Measurements from ENCODE around the gene AFF3. TPM values are rescaled to one million over a fixed set of nuclear protein-coding genes. Genes with fewer than 3 reads are reported as not detected.

AFF3 gene
- total and polyA plus RNA-seq, 2 of the 13 experiments (the other 11 are each of a cell fraction or from before 2014, with no cell fraction given) = not detected

DNA sequence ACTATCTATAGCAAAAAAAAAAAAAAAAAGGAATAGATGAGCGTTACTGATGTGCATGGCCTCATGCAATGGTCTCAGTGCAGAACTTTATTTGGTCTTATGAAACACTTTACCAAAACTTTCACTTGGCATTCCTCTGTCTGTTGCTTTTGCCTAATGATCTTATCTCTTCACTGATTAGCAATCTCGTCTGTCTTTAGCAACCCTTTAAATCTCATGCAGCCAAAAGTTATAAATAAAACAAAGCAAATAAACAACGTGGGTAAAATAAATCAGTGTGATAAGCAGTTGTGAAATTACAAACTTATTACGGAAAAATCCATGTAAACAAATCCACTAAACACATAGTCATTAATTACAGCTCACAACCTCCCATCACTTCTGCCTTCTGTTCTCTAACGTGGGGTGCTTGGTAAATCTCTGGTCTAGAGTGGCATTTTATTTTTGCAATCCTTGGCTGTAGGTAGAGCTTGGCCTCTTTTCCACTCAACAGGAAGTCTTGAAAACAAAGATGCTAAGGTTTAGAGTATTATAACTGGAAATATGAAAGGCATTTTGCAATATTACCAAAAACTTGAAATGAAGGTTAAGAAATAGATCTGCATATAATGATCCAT lies 288.0 kb downstream of the AFF3 start:
- Histone ChIP-seq H3K4me2 (ENCODE audit: low read depth, low read length) (no peak overlapping the region), H3K4me1 (ENCODE audit: insufficient read depth, low read length) (no peaks in the 10 kb centered on the region), H3K36me3 (replicated peaks in 1 of 2; ENCODE audit: control insufficient read depth in 1 of 2, insufficient read depth in 2 of 2, low read length in 2 of 2) (no peaks in the 10 kb centered on the region), H3K27ac (ENCODE audit: extremely low read length, insufficient read depth, low read length) (no peak overlapping the region), H3K9me3 (ENCODE audit: low read length) (no peaks in the 10 kb centered on the region), H3K27me3 (ENCODE audit: control insufficient read depth in 1 of 2, insufficient read depth in 2 of 2, low read length in 2 of 2) (no peaks in the 10 kb centered on the region), H4K20me1 (ENCODE audit: insufficient read depth, low read length) (no peaks in the 10 kb centered on the region), H3K79me2 (ENCODE audit: insufficient read depth, low read length) (no peaks in the 10 kb centered on the region), H3K4me3 (replicated peaks in 1 of 3; ENCODE audit: insufficient read depth in 1 of 3, low read depth in 2 of 3, low read length in 3 of 3) (no peak overlapping the region), H2AFZ (ENCODE audit: low read length) (no peak overlapping the region), H3K9ac (ENCODE audit: insufficient read depth, low read depth, low read length) (no peak overlapping the region)
- BruUV-seq (replicated peaks) = no TSS peak
- in situ Hi-C loops (cut with HindIII; ENCODE audit: extremely low pct_ligation_motif_present, low pct_unique_long_range_greater_than_20kb) = no loop called here
- DNase-seq (ENCODE audit: low spot score) (no peak), ATAC-seq (no peak), FAIRE-seq (no peak)
- intact Hi-C loops (cut with micrococcal nuclease; ENCODE audit: unreplicated experiment) = no loop called here
- ChIA-PET POLR2A (no interaction called here), CTCF (ENCODE audit: low intra/inter-chr PET ratio, low total read pairs) (no interaction called here)
- 10% methylated on average over 5 of the region's 5 CpGs for WGBS (ENCODE audit: low lambda C conversion rate)
- TF ChIP-seq NR2F6 (IDR thresholded peaks at IDR 0.05) (0 out of 2 replicates have a peak, but pooled peaks have one; percentile 2), NR2F6 (CRISPR knock-in tag; IDR thresholded peaks at IDR 0.05) (no peak), ZBTB7A (CRISPR knock-in tag; IDR thresholded peaks at IDR 0.05) (no peak)

DNA sequence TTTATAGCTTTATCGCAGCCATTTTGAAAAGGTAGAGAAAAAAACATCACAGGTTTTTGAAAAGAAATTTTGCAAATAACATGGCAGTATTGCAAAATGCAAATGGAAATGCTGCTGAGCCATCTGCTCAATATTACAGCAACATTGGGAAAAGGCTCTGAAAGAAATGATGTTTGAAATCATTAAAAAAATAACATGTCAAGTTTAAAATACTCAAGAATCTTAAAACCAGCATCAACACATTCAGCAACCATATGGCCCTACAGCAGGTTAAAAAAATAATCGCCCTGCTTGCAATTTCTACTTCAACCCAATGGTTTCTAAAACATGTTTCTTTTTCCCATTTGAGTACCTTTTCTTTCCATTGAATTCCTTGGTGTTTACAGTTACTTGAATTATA lies 289.4 kb downstream of the AFF3 start:
- Histone ChIP-seq H3K4me3 (replicated peaks in 1 of 3; ENCODE audit: insufficient read depth in 1 of 3, low read depth in 2 of 3, low read length in 3 of 3) (no peak overlapping the region), H3K9ac (ENCODE audit: insufficient read depth, low read depth, low read length) (no peak overlapping the region), H3K4me1 (ENCODE audit: insufficient read depth, low read length) (no peaks in the 10 kb centered on the region), H3K27ac (ENCODE audit: extremely low read length, insufficient read depth, low read length) (no peak overlapping the region), H4K20me1 (ENCODE audit: insufficient read depth, low read length) (no peaks in the 10 kb centered on the region), H3K4me2 (ENCODE audit: low read depth, low read length) (no peak overlapping the region), H3K79me2 (ENCODE audit: insufficient read depth, low read length) (no peaks in the 10 kb centered on the region), H3K36me3 (replicated peaks in 1 of 2; ENCODE audit: control insufficient read depth in 1 of 2, insufficient read depth in 2 of 2, low read length in 2 of 2) (no peaks in the 10 kb centered on the region), H2AFZ (ENCODE audit: low read length) (no peak overlapping the region), H3K9me3 (ENCODE audit: low read length) (no peaks in the 10 kb centered on the region), H3K27me3 (ENCODE audit: control insufficient read depth in 1 of 2, insufficient read depth in 2 of 2, low read length in 2 of 2) (no peaks in the 10 kb centered on the region)
- DNase-seq (ENCODE audit: low spot score) (no peak), FAIRE-seq (no peak), ATAC-seq (no peak)
- TF ChIP-seq, protein P1, sequence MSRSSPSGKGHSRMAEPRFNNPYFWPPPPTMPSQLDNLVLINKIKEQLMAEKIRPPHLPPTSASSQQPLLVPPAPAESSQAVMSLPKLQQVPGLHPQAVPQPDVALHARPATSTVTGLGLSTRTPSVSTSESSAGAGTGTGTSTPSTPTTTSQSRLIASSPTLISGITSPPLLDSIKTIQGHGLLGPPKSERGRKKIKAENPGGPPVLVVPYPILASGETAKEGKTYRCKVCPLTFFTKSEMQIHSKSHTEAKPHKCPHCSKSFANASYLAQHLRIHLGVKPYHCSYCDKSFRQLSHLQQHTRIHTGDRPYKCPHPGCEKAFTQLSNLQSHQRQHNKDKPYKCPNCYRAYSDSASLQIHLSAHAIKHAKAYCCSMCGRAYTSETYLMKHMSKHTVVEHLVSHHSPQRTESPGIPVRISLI (CRISPR knock-in tag; IDR thresholded peaks at IDR 0.05; ENCODE audit: borderline replicate concordance) = no peak
- TF ChIP-seq CAMTA2 (CRISPR knock-in tag; IDR thresholded peaks at IDR 0.05; ENCODE audit: borderline replicate concordance) (no peak), BRD4 (CRISPR knock-in tag; IDR thresholded peaks at IDR 0.05) (no peak), SCMH1 (CRISPR knock-in tag; IDR thresholded peaks at IDR 0.05; ENCODE audit: borderline replicate concordance) (no peak), HNF4G (IDR thresholded peaks at IDR 0.05; ENCODE audit: borderline replicate concordance, low read depth, low read length) (no peak), HNF4G (CRISPR knock-in tag; IDR thresholded peaks at IDR 0.05; ENCODE audit: borderline replicate concordance, low read depth) (no peak), SP2 (CRISPR knock-in tag; IDR thresholded peaks at IDR 0.05) (no peak)
- TF ChIP-seq, protein P2, sequence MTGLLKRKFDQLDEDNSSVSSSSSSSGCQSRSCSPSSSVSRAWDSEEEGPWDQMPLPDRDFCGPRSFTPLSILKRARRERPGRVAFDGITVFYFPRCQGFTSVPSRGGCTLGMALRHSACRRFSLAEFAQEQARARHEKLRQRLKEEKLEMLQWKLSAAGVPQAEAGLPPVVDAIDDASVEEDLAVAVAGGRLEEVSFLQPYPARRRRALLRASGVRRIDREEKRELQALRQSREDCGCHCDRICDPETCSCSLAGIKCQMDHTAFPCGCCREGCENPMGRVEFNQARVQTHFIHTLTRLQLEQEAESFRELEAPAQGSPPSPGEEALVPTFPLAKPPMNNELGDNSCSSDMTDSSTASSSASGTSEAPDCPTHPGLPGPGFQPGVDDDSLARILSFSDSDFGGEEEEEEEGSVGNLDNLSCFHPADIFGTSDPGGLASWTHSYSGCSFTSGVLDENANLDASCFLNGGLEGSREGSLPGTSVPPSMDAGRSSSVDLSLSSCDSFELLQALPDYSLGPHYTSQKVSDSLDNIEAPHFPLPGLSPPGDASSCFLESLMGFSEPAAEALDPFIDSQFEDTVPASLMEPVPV (CRISPR knock-in tag; IDR thresholded peaks at IDR 0.05) = no peak
- TF ChIP-seq, protein P3, sequence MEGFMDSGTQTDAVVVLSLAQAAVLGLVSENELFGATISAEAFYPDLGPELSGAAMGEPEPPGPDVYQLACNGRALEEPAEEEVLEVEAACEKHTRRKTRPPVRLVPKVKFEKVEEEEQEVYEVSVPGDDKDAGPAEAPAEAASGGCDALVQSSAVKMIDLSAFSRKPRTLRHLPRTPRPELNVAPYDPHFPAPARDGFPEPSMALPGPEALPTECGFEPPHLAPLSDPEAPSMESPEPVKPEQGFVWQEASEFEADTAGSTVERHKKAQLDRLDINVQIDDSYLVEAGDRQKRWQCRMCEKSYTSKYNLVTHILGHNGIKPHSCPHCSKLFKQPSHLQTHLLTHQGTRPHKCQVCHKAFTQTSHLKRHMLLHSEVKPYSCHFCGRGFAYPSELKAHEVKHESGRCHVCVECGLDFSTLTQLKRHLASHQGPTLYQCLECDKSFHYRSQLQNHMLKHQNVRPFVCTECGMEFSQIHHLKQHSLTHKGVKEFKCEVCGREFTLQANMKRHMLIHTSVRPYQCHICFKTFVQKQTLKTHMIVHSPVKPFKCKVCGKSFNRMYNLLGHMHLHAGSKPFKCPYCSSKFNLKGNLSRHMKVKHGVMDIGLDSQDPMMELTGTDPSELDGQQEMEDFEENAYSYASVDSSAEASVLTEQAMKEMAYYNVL (CRISPR knock-in tag; IDR thresholded peaks at IDR 0.05; ENCODE audit: borderline replicate concordance) = no peak
- intact Hi-C loops (cut with micrococcal nuclease; ENCODE audit: unreplicated experiment) = no loop called here
- POLR2A ChIA-PET = no interaction called here
- WGBS (ENCODE audit: low lambda C conversion rate) = 48% methylated on average over 2 of the region's 2 CpGs
- in situ Hi-C loops (cut with HindIII; ENCODE audit: extremely low pct_ligation_motif_present, low pct_unique_long_range_greater_than_20kb) = no loop called here
- BruUV-seq (replicated peaks) = no TSS peak
- CTCF ChIA-PET (ENCODE audit: low intra/inter-chr PET ratio, low total read pairs) = no interaction called here

Data from HepG2 (cell line).